BE2C (cell line): Measurements from ENCODE around the gene GALNT6.

Experiments used
- DNase-seq: peaks from one replicate; pipeline ENCODE4 v3.0.0-alpha.2; 2020
- H3K27me3 ChIP-seq: fragments of 250-450 bp; sonication (Bioruptor Pico); 2 replicates; pipeline ENCODE4 v1.5.1; 2020; ENCODE audit warnings: mild to moderate bottlenecking
- H3K36me3 ChIP-seq: fragments of 250-450 bp; sonication (Bioruptor Pico); 2 replicates; pipeline ENCODE4 v1.5.1; 2020; ENCODE audit warnings: mild to moderate bottlenecking
- H3K4me1 ChIP-seq: fragments of 250-450 bp; sonication (Bioruptor Pico); 2 replicates; pipeline ENCODE4 v1.5.1; 2020
- H3K4me3 ChIP-seq: 2 replicates; pipeline ENCODE4 v1.5.1; 2011; ENCODE audit warnings: low read depth, low read length
- H3K9me3 ChIP-seq: fragments of 250-450 bp; sonication (Bioruptor Pico); 2 replicates; pipeline ENCODE4 v1.5.1; 2020
- TF ChIP-seq, protein P1 (sequence below): IDR thresholded peaks from 2 replicates; pipeline ENCODE4 v1.5.1; 2012; ENCODE audit warnings: mild to moderate bottlenecking, low read depth, low read length

GALNT6 gene

GRCh38 chr12:51421266-51421884, 30.2 kb upstream of the GALNT6 start:
- no peaks in the 10 kb centered on the region for H3K36me3 ChIP-seq
- H3K27me3 ChIP-seq = no peaks in the 10 kb centered on the region
- TF ChIP-seq, protein P1, sequence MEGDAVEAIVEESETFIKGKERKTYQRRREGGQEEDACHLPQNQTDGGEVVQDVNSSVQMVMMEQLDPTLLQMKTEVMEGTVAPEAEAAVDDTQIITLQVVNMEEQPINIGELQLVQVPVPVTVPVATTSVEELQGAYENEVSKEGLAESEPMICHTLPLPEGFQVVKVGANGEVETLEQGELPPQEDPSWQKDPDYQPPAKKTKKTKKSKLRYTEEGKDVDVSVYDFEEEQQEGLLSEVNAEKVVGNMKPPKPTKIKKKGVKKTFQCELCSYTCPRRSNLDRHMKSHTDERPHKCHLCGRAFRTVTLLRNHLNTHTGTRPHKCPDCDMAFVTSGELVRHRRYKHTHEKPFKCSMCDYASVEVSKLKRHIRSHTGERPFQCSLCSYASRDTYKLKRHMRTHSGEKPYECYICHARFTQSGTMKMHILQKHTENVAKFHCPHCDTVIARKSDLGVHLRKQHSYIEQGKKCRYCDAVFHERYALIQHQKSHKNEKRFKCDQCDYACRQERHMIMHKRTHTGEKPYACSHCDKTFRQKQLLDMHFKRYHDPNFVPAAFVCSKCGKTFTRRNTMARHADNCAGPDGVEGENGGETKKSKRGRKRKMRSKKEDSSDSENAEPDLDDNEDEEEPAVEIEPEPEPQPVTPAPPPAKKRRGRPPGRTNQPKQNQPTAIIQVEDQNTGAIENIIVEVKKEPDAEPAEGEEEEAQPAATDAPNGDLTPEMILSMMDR = peak; percentile 84
- H3K4me3 ChIP-seq = no peak overlapping the region
- H3K4me1 ChIP-seq = peaks cover 33% of the 10 kb centered on the region
- DNase-seq = peak; percentile 70
- H3K9me3 ChIP-seq = no peaks in the 10 kb centered on the region

DNA sequence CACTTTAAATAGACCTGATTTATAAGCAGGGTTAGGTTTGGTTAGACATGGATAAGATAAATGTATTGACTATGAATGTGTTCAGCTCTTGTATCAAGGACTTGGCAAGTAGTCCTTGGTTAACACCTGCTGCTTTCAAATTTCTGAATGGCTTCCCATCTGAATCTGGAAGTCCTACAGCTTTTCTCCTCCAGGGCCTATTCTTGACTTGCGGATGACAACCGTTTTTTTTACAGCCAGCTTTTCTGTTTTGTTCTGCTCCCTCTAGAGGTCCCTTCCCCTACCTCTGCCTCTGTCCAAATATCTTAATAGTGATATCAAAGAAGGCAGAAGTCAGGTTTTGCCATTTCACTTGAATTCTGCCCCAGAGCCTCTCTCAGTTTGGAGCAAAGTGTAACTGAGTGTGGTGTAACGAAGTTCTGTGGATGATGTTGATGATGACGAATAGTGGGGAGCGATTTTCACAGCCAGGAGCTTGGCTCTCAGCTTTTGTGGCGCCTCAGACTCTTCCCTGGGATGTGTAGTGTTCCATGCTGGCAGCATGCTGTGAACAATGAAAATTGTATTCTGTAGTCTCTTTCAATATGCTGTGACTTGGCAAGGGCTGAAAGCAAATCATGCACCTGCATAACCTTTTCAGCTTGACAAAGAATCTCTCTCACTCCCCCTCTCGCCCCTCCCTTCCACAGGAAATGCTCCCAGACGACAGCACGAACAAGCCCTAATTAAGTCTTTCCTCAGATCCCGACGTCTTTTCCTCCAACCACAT, 28.4 kb upstream of the GALNT6 start:
- H3K4me3 ChIP-seq = peak overlapping the region; percentile 14; the same call in 1 of the 2 replicates
- DNase-seq = no peak
- no peaks in the 10 kb centered on the region for H3K36me3 ChIP-seq
- H3K4me1 ChIP-seq = peaks cover 33% of the 10 kb centered on the region
- TF ChIP-seq, protein P1 = peak; percentile 51
- no peaks in the 10 kb centered on the region for H3K27me3 ChIP-seq
- no peaks in the 10 kb centered on the region for H3K9me3 ChIP-seq

GRCh38 chr12:51417826-51418225, 26.6 kb upstream of the GALNT6 start:
- H3K27me3 ChIP-seq = no peaks in the 10 kb centered on the region
- no peaks in the 10 kb centered on the region for H3K36me3 ChIP-seq
- H3K4me3 ChIP-seq = peak overlapping the region; percentile 14; the same call in 1 of the 2 replicates
- TF ChIP-seq, protein P1 = no peak
- H3K4me1 ChIP-seq = peaks cover 37% of the 10 kb centered on the region
- H3K9me3 ChIP-seq = no peaks in the 10 kb centered on the region
- no peak for DNase-seq

DNA sequence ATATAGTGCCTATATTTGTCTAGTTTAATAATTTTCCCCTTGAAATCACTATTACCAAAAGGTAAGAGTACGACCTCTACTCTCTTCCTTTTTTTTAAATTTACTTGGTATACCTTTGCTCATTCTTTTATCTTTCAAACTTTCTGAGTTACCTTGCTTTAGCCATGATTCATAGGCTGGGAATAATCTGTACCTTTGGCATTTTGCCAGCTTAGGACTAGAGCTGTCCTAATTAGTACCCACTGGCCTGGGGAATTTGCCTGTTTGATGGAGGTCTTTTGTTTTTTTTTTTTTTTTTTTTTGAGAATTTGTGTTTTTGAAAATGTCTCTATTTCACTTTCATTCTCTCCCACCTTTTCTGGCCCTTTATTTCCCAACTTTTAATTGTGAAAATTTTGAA, 24.7 kb upstream of the GALNT6 start:
- Histone ChIP-seq H3K9me3 (no peaks in the 10 kb centered on the region), H3K36me3 (no peaks in the 10 kb centered on the region)
- DNase-seq = no peak

DNA sequence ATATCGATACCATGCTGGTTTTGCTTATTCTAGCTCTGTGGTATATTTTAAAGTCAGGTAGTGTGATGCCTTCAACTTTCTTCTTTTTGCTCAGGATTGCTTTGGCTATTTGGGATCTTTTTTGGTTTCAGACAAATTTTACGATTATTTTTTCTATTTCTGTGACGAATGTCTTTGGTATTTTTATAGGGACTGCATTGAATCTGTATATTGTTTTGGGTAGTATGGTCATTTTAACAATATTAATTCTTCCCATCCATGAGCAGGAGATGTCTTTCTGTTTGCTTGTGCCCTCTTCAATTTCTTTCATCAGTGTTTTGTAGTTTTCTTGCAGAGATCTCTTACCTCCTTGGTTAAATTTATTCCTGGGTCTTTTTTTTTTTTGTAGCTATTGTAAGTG, 22.6 kb upstream of the GALNT6 start:
- Histone ChIP-seq H3K4me3 (no peak overlapping the region), H3K36me3 (no peaks in the 10 kb centered on the region), H3K4me1 (peaks cover 36% of the 10 kb centered on the region), H3K27me3 (no peaks in the 10 kb centered on the region), H3K9me3 (no peaks in the 10 kb centered on the region)
- TF ChIP-seq, protein P1 = no peak
- no peak for DNase-seq

More for the DNA sequence above, 24.7 kb upstream of the GALNT6 start:
- Histone ChIP-seq H3K4me1 (peaks cover 32% of the 10 kb centered on the region), H3K27me3 (no peaks in the 10 kb centered on the region), H3K4me3 (no peak overlapping the region)
- TF ChIP-seq, protein P1 = no peak

DNA sequence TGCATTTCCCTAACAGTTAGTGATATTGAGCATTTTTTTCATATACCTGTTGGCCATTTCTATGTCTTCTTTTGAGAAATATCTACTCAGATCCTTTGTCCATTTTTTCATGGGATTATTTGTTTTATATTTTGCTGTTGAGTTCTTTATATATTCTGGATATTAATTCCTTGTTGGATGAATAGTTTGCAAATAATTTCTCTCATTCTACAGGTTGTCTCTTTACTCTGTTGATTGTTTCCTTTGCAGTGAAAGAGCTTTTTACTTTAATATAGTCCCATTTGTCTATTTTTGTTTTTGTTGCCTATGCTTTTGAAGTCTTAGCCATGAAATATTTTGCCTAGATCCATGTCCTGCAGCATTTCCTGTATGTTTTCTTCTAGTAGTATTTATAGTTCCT, 21.9 kb upstream of the GALNT6 start:
- TF ChIP-seq, protein P1 = no peak

More for the DNA sequence above, 21.9 kb upstream of the GALNT6 start:
- no peaks in the 10 kb centered on the region for H3K27me3 ChIP-seq
- H3K4me3 ChIP-seq = no peak overlapping the region
- H3K9me3 ChIP-seq = no peaks in the 10 kb centered on the region
- no peaks in the 10 kb centered on the region for H3K36me3 ChIP-seq
- peaks cover 34% of the 10 kb centered on the region for H3K4me1 ChIP-seq
- no peak for DNase-seq
